Right lobe of liver (tissue), 4 donors: ENCODE measurements around the gene CRYBA4.

ENCODE experiments used
- CTCF ChIP-seq, 4 donors: fragments of 200-600 bp in 3 of 4; fragments of 450-650 bp in 1 of 4; IDR thresholded peaks; one replicate each; pipeline versions ENCODE4 v1.5.1 to v1.8.0; 2016 to 2022; ENCODE audit warnings: antibody characterized with exemption in 4 of 4, mild to moderate bottlenecking in 2 of 4
- POLR2A ChIP-seq: fragments of 450-650 bp; IDR thresholded peaks from one replicate; pipeline ENCODE4 v1.6.1; 2017; ENCODE audit warnings: antibody characterized with exemption, mild to moderate bottlenecking
- donor health status: DM: no; HTN: no; CAD: no.
- donor health status: DM: no; HTN: no; CAD: no.
- donor health status: DM: no; HTN: yes; CAD: no.

GRCh38 chr22:26656891-26657851, 35.4 kb downstream of the CRYBA4 start, which contains the start of gene MIAT:
- TF ChIP-seq POLR2A = no peak
- TF ChIP-seq CTCF (IDR thresholded peaks at IDR 0.05) = no peak
